Measurements from ENCODE around the gene IER5. TPM values are rescaled to one million over a fixed set of nuclear protein-coding genes. Genes with fewer than 3 reads are reported as not detected.

Gene IER5
- total RNA-seq, 2 donors from 2014 or later = 25.6 to 55.1 TPM

GRCh38 chr1:181079920-181080319 lies 8.6 kb upstream of the IER5 start:
- H3K4me3 ChIP-seq = no peak overlapping the region
- no peaks in the 10 kb centered on the region for H3K27me3 ChIP-seq
- no peak for DNase-seq (ENCODE audit: low spot score)
- no peak for TF ChIP-seq CTCF (IDR thresholded peaks at IDR 0.05)
- H3K36me3 ChIP-seq = no peaks in the 10 kb centered on the region
- peaks cover 0 to 6% of the 10 kb centered on the region in 2 donors for H3K4me1 ChIP-seq
- no peak overlapping the region for H3K27ac ChIP-seq
- no peaks in the 10 kb centered on the region for H3K9me3 ChIP-seq

GRCh38 chr1:181080556-181080955 lies 7.9 kb upstream of the IER5 start:
- Histone ChIP-seq H3K27me3 (no peaks in the 10 kb centered on the region), H3K36me3 (no peaks in the 10 kb centered on the region), H3K4me3 (no peak overlapping the region), H3K9me3 (no peaks in the 10 kb centered on the region), H3K4me1 (peaks cover 0 to 6% of the 10 kb centered on the region in 2 donors), H3K27ac (no peak overlapping the region)
- no peak for TF ChIP-seq CTCF (IDR thresholded peaks at IDR 0.05)
- DNase-seq (ENCODE audit: low spot score) = no peak

GRCh38 chr1:181081395-181081794 lies 7.1 kb upstream of the IER5 start:
- no peaks in the 10 kb centered on the region for H3K27me3 ChIP-seq
- no peaks in the 10 kb centered on the region for H3K36me3 ChIP-seq
- DNase-seq (ENCODE audit: low spot score) = no peak
- H3K4me3 ChIP-seq = no peak overlapping the region
- no peaks in the 10 kb centered on the region for H3K9me3 ChIP-seq
- no peak overlapping the region for H3K27ac ChIP-seq
- peaks cover 0 to 6% of the 10 kb centered on the region in 2 donors for H3K4me1 ChIP-seq
- TF ChIP-seq CTCF (IDR thresholded peaks at IDR 0.05) = no peak

GRCh38 chr1:181083842-181084605 lies 4.5 kb upstream of the IER5 start:
- H3K36me3 ChIP-seq = no peaks in the 10 kb centered on the region
- no peaks in the 10 kb centered on the region for H3K27me3 ChIP-seq
- peaks cover 0 to 5% of the 10 kb centered on the region in 2 donors for H3K4me1 ChIP-seq
- no peak for DNase-seq (ENCODE audit: low spot score)
- no peak overlapping the region for H3K4me3 ChIP-seq
- no peaks in the 10 kb centered on the region for H3K9me3 ChIP-seq
- H3K27ac ChIP-seq = no peak overlapping the region
- peak in 1 of 2 donors; percentile 72 for TF ChIP-seq CTCF (IDR thresholded peaks at IDR 0.05)

GRCh38 chr1:181084606-181084969 lies 3.9 kb upstream of the IER5 start:
- Histone ChIP-seq H3K36me3 (no peaks in the 10 kb centered on the region), H3K27ac (no peak overlapping the region), H3K4me3 (no peak overlapping the region), H3K27me3 (no peaks in the 10 kb centered on the region), H3K4me1 (peaks cover 0 to 5% of the 10 kb centered on the region in 2 donors), H3K9me3 (no peaks in the 10 kb centered on the region)
- DNase-seq (ENCODE audit: low spot score) = no peak
- TF ChIP-seq CTCF (IDR thresholded peaks at IDR 0.05) = no peak

GRCh38 chr1:181086091-181086490 lies 2.4 kb upstream of the IER5 start:
- TF ChIP-seq CTCF (IDR thresholded peaks at IDR 0.05) = no peak
- Histone ChIP-seq H3K4me1 (peaks cover 0 to 14% of the 10 kb centered on the region in 2 donors), H3K4me3 (no peak overlapping the region), H3K36me3 (peaks cover 10% of the 10 kb centered on the region), H3K27ac (no peak overlapping the region), H3K9me3 (no peaks in the 10 kb centered on the region), H3K27me3 (no peaks in the 10 kb centered on the region)
- DNase-seq (ENCODE audit: low spot score) = no peak
